ENCODE results near the gene ATOSA. TPM values are rescaled to one million over a fixed set of nuclear protein-coding genes. Genes with fewer than 3 reads are reported as not detected.

Gene ATOSA
- 10 to 100 TPM; 10.9 to 11.7 TPM for total RNA-seq

GRCh38 chr15:52679232-52680040 is at the start of gene ATOSA:
TSS of gene ATOSA (minus strand) at chr15:52679388. CDS start at chr15:52678021, 1,367 bp downstream.
- ChIA-PET POLR2A (interaction anchor here (0.7 to 1.8 kb wide), 3 partner anchors 27 to 120 kb away, joined by 3 to 5 read pairs (median 4); partner anchors contain the start of gene ARPP19), CTCF (interaction anchor here (0.7 kb wide), 1 partner anchor 58 kb away, joined by 5 read pairs; no protein-coding TSS in a partner anchor)

- CTCF ChIA-PET = no interaction called here
Measured at GRCh38 chr15:52728899-52729298, 49.7 kb upstream of the ATOSA start.

DNA sequence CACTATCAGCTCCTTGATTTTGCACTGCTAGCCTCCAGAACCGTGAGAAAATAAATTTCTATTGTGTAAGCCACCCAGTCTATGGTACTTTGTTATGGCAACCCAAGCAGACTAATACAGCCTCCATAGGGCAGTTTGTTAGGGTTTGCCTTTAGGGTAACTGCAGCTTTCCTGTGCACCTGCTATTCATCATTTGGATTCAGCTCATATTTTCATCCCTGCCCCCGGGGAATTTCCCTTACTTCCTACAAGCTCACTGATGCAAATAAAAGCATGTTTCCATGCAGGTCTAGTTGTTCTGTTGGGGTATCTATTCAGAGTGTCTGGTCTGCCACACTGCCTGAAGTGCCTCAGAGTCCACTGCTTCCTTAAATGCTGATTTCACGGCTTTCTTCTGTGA is 48.6 kb upstream of the ATOSA start:
- POLR2A ChIA-PET = no interaction called here
- CTCF ChIA-PET = no interaction called here

More at GRCh38 chr15:52728899-52729298, 49.7 kb upstream of the ATOSA start:
- POLR2A ChIA-PET = no interaction called here

DNA sequence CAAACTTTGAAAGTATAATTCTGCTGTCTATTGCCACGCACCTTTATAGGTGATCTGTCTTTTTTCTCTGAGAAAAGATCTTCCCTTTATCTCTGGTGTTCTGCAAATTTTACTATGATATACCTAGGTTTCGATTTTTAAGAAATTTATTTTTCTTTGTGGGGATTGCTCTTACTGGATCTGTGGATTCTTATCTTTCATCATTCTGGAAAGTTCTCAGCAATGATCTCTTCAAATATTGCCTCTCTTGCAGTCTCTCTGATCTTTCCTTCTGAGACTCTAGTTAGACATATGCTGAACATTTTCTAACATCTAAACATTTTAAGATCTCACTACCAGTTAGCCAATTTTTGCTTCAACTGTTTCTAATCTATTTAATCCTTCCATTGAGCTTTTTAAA is 47.0 kb upstream of the ATOSA start:
- ChIA-PET CTCF (no interaction called here), POLR2A (no interaction called here)

GRCh38 chr15:52718551-52718950 is 39.4 kb upstream of the ATOSA start:
- POLR2A ChIA-PET = no interaction called here
- CTCF ChIA-PET = no interaction called here

- POLR2A ChIA-PET = no interaction called here
- CTCF ChIA-PET = no interaction called here
Measured at GRCh38 chr15:52717924-52718323, 38.7 kb upstream of the ATOSA start.

- ChIA-PET POLR2A (no interaction called here), CTCF (no interaction called here)
Measured at GRCh38 chr15:52717481-52717880, 38.3 kb upstream of the ATOSA start.

DNA sequence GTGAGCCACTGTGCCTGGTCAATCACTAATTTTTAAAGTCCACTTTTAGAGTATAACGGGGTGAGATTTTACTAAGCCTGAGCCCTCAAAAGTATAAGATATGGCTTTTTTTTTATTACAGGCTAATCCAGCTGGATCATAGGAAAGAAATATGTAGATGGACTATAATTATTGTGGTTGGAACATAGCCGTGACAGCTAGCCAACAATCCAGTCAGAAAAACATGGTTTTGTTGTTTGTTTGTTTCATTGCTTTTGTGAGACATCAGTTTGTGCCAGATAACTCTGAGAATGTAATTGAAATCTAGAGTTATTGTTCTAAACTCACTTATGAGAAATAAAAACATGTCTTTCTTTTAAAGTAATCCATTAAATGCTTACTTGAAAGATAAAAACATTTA is 37.3 kb upstream of the ATOSA start:
- ChIA-PET CTCF (no interaction called here), POLR2A (no interaction called here)

DNA sequence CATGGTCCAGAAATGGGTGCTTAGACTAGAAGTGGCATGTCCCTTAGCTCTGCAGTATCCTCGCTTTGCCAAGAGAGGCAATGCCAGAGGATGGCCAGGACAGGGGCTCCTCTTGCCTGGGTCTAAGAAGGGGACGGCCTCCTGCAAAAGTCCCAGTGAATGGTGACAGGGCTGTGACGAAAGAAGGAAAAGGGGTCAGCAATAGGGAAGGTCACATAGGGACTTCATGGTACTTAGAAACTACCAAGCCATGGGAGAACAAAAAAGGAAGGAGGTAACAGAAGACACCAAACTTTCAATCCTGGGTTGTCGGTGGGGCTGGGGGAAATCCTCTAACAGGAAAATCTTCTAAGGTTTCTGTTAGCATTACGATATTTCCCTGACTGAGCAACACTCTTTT is 36.2 kb upstream of the ATOSA start:
- CTCF ChIA-PET = no interaction called here
- POLR2A ChIA-PET = no interaction called here

GRCh38 chr15:52714968-52715367 is 35.8 kb upstream of the ATOSA start:
- ChIA-PET POLR2A (no interaction called here), CTCF (no interaction called here)

DNA sequence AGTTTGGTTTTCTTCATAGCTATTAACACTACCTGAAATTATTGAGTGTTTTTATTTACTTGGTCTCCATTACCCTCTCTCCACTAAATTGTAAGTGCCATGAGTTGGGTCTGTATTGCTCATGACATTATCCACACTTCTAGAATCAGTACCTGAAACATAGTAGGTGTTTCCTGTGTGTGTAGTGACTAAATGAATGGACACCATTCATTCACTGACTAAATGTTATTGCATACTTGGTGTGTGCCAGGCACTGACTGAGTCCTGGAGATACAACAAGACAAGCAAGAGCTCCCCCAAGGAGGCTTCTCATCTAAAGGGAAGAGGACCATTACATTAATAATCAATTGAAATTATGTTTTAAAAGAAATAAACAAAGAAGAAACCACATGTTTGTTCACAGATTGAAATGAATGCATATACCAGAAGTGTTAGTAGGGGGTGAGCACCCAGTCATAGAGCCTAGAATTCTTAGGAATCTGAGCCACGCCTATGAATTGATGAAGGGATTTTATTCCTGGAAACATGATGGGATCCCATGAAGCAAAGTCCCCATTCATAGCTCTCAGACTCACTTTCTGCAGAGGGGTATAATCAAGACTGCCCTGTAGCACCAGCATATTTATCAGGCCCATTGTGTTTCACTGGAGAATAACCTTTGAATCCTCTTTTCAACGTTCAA is 31.7 kb upstream of the ATOSA start:
- ChIA-PET CTCF (interaction anchor here (0.7 to 1.4 kb wide), 2 partner anchors 20 to 175 kb away, joined by 3 to 4 read pairs; no protein-coding TSS in a partner anchor), POLR2A (no interaction called here)

DNA sequence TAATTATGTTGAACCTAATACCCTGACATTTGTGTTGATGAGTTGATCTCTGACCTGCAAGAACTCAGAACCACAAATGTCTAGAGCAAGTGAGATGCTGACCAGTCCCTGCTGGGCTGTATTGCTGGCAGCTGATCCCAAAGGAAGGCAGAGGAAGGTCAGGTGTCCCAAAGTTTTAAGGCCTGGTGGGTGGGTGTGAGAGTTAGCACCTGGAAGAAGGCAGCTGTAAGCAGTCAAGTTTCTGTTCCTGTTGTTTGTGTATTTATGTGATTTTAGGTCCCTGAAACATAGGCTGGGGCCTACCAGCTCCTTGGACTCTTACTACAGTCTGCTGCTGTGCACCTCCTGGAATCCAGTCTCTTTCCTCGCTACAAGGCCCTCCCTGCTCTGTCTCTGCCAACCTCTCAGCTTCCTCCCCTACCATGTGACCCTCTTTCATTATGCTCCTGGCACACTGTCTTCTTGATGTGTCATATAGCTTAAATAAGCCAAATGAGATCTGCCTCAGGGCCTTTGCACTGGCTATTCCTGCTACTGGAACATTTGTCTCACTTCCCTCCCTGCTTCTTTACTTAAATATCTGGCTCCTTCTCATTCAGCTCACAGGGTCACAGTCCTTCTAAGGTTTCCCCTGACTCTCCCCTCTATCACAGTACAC is 31.0 kb upstream of the ATOSA start:
- CTCF ChIA-PET = interaction anchor here (0.7 to 1.4 kb wide), 2 partner anchors 21 to 174 kb away, joined by 3 to 4 read pairs; no protein-coding TSS in a partner anchor
- POLR2A ChIA-PET = no interaction called here

- POLR2A ChIA-PET = no interaction called here
- CTCF ChIA-PET = no interaction called here
Measured at GRCh38 chr15:52709187-52709981, 30.2 kb upstream of the ATOSA start.

DNA sequence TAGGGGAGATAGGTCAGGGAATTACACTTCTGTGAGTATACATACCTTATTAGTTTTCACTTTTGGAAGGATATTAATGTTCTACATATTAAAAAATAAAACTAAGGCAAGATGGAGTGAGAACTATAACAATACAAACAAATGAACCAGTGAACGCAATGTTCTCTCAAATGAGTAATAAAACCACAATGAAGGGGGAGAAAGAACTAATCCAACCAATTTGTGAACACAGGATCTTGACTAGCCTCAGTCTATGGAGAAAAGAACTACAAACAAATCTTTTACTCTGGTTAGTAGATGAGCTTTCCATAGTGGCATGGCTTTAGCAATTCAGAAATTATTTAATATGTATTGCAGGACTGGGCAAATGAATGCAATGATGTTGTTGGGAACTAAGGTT is 26.9 kb upstream of the ATOSA start:
- POLR2A ChIA-PET = no interaction called here
- CTCF ChIA-PET = no interaction called here

DNA sequence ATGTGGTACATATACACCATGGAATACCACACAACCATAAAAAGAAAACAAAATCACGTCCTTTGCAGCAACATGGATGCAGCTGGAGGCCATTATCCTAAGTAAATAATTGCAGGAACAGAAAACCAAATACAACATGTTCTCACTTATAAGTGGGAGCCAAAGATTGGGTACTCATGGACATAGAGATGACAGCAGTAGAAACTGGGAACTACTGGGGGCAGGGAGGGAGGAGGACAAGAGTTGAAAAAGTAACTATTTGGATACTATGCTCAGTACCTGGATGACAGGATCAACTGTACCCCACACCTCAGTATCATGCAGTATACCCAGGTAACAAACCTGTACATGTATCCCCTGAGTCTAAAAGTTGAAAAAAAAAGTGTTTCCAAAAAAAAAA is 23.2 kb upstream of the ATOSA start:
- ChIA-PET CTCF (no interaction called here), POLR2A (no interaction called here)

GRCh38 chr15:52699457-52699856 is 20.3 kb upstream of the ATOSA start:
- ChIA-PET CTCF (no interaction called here), POLR2A (no interaction called here)

GRCh38 chr15:52698514-52698913 is 19.3 kb upstream of the ATOSA start:
- POLR2A ChIA-PET = no interaction called here
- CTCF ChIA-PET = no interaction called here

DNA sequence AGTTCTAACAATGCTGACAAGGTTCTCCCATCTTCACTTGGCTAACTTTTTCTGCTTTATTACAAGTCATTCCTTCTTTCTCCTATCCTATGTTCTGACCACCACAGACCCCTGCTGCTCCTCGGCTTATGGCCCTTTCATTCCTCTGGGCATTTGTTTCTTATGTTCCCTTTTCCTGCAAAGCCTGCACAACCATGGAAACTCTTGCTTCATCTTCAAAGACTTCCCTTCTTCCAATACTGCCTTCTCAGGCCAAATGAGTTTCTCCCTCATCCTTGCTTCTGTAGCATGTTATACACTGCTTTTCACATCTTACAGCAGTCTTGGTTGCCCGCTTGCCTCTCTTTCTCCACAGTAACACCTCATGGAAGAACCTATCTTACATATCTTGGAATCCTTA is 17.9 kb upstream of the ATOSA start:
- CTCF ChIA-PET = no interaction called here
- POLR2A ChIA-PET = no interaction called here

- POLR2A ChIA-PET = no interaction called here
- CTCF ChIA-PET = no interaction called here
Measured at GRCh38 chr15:52695154-52695553, 16.0 kb upstream of the ATOSA start.

DNA sequence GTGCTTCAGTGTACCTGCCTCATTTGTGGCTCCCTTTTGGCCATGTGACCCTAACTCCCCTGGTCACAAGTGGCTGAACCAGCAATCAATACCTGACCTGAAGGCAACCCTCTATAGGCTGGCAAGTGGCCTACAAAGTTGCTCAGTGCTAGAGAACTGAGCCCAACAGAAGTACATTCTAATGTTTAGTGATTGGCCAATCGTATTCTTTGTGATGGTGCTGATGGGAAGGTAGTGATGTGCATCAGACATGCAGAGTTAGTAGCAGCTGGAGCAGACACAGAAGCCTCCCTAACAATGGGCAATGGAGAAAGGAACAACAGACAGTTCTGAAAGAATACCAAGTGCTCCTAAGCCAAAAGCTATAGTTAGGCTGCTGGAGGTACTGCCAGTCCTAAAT is 10.4 kb upstream of the ATOSA start:
- ChIA-PET POLR2A (no interaction called here), CTCF (no interaction called here)
